MCF 10A (cell line): ENCODE data around the gene FRMD4B. TPM values are rescaled to one million over a fixed set of nuclear protein-coding genes. Genes with fewer than 3 reads are reported as not detected.

Experiments
- BruUV-seq: library from RNA; stranded (reverse); fragments of 400-500 nt; replicated peaks from 2 replicates; lab custom pipeline; 2021; lab: Mats Ljungman, UMichigan
- CTCF ChIA-PET: fragments of 300-600 bp; sonication (Branson Sonifier 250); formaldehyde crosslinking; extraction: SDS; loops from one replicate; lab custom pipeline; 2021; ENCODE audit warnings: antibody characterized with exemption, inconsistent platforms; lab: Yijun Ruan, JAX
- POLR2A ChIA-PET: fragments of 300-600, 350-650 bp; sonication (Branson Sonifier 250); formaldehyde crosslinking; extraction: SDS; loops from one replicate; lab custom pipeline; 2020; ENCODE audit warnings: antibody characterized with exemption, inconsistent platforms; lab: Yijun Ruan, JAX
- DNase-seq: peaks from one replicate; pipeline ENCODE4 v3.0.0-alpha.2; 2018; ENCODE audit not compliant: unreplicated experiment
- H3K27ac Mint-ChIP-seq: one replicate; pipeline ENCODE4 v1.8.0; 2022; ENCODE audit warnings: mild to moderate bottlenecking, low read depth, mixed read lengths; ENCODE audit not compliant: unreplicated experiment
- H3K27me3 Mint-ChIP-seq: one replicate; pipeline ENCODE4 v1.8.0; 2022; ENCODE audit warnings: mixed read lengths; ENCODE audit not compliant: insufficient read depth, unreplicated experiment
- H3K36me3 Mint-ChIP-seq: one replicate; pipeline ENCODE4 v1.8.0; 2022; ENCODE audit warnings: mild to moderate bottlenecking, moderate library complexity, mixed read lengths; ENCODE audit not compliant: insufficient read depth, unreplicated experiment
- H3K4me1 Mint-ChIP-seq: one replicate; pipeline ENCODE4 v1.8.0; 2022; ENCODE audit warnings: mixed read lengths; ENCODE audit not compliant: insufficient read depth, unreplicated experiment
- H3K4me3 Mint-ChIP-seq: one replicate; pipeline ENCODE4 v1.8.0; 2022; ENCODE audit warnings: mild to moderate bottlenecking, moderate library complexity, mixed read lengths; ENCODE audit not compliant: unreplicated experiment
- H3K9me3 Mint-ChIP-seq: one replicate; pipeline ENCODE4 v1.8.0; 2022; ENCODE audit warnings: mixed read lengths; ENCODE audit not compliant: unreplicated experiment
- intact Hi-C: fragments of 100-400 bp; cut with micrococcal nuclease; formaldehyde crosslinking; loops from 2 replicates; pipeline ENCODE4 v1.14.1; 2022
- total RNA-seq: library from RNA; stranded (reverse); gene quantifications from 2 replicates; pipeline ENCODE4 v1.2.3, GENCODE V29; 2022
- TF ChIP-seq, protein P1 (sequence below): fragments of 200-600 bp; IDR thresholded peaks from one replicate; pipeline ENCODE4 v1.8.0; 2022; ENCODE audit warnings: antibody characterized with exemption, mild to moderate bottlenecking; ENCODE audit not compliant: unreplicated experiment

The FRMD4B gene
- total RNA-seq, 1 experiment from 2014 or later, result 39.0 TPM

DNA sequence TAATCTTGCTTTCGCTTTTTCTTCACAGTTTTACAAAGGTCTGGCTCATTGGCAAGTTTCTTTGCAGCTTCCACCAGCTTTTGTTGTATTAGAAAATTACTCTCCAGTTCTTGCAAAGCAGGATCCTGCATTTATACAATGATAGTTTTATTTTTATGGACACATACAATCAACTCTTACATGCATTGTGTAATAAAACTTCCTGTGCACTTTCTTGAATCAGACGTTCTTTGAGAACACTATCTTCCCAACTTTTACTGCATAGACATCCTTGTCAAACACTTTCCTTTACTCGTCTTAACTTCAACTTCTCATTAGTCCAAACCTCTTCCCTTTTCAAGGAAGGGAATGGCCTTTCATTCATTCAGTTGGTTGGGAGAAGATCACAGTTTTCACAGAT, 192.1 kb downstream of the FRMD4B start:
- Mint-ChIP-seq H3K9me3 (no peaks in the 10 kb centered on the region), H3K27ac (no peak overlapping the region), H3K4me1 (no peaks in the 10 kb centered on the region), H3K27me3 (no peaks in the 10 kb centered on the region), H3K36me3 (peaks cover 73% of the 10 kb centered on the region), H3K4me3 (no peak overlapping the region)
- DNase-seq, result no peak
- TF ChIP-seq, protein P1, sequence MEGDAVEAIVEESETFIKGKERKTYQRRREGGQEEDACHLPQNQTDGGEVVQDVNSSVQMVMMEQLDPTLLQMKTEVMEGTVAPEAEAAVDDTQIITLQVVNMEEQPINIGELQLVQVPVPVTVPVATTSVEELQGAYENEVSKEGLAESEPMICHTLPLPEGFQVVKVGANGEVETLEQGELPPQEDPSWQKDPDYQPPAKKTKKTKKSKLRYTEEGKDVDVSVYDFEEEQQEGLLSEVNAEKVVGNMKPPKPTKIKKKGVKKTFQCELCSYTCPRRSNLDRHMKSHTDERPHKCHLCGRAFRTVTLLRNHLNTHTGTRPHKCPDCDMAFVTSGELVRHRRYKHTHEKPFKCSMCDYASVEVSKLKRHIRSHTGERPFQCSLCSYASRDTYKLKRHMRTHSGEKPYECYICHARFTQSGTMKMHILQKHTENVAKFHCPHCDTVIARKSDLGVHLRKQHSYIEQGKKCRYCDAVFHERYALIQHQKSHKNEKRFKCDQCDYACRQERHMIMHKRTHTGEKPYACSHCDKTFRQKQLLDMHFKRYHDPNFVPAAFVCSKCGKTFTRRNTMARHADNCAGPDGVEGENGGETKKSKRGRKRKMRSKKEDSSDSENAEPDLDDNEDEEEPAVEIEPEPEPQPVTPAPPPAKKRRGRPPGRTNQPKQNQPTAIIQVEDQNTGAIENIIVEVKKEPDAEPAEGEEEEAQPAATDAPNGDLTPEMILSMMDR, result no peak
- no TSS peak for BruUV-seq
- ChIA-PET CTCF (interaction anchor here (0.6 to 2.1 kb wide), 7 partner anchors 15 to 232 kb away, joined by 3 to 10 read pairs (median 3); no protein-coding TSS in a partner anchor), POLR2A (interaction anchor here (0.6 to 1.3 kb wide), 3 partner anchors 12 to 1655 kb away, joined by 3 read pairs; no protein-coding TSS in a partner anchor)
- intact Hi-C loops, result no loop called here

DNA sequence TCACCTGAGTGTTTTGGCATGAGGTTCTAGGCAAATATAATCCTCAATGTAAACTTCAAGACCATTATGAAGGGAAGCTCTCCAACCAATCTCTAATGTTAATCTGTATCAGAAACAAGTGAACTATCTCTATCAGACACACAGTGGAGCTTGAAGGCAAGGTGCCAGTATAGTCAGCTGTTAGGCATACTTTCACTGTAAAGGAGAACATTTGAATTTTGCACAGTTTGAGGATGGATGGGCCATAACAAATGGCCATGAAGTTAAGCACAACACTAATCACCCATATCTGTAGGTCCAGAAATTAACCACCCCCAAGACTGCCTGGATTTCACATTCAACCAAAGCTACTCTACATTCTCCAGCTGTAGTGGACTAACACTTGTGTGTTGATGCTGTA, 194.4 kb downstream of the FRMD4B start:
- Mint-ChIP-seq H3K36me3 (peaks cover 85% of the 10 kb centered on the region), H3K9me3 (no peaks in the 10 kb centered on the region), H3K27ac (no peak overlapping the region), H3K4me1 (no peaks in the 10 kb centered on the region), H3K4me3 (no peak overlapping the region), H3K27me3 (no peaks in the 10 kb centered on the region)
- intact Hi-C loops, result no loop called here
- no TSS peak for BruUV-seq
- ChIA-PET CTCF (interaction anchor here (0.6 to 1.9 kb wide), 7 partner anchors 9 to 599 kb away, joined by 3 to 12 read pairs (median 4); no protein-coding TSS in a partner anchor), POLR2A (interaction anchor here (0.9 kb wide), 1 partner anchor 102 kb away, joined by 4 read pairs; no protein-coding TSS in a partner anchor)
- TF ChIP-seq, protein P1, result no peak
- DNase-seq, result no peak

DNA sequence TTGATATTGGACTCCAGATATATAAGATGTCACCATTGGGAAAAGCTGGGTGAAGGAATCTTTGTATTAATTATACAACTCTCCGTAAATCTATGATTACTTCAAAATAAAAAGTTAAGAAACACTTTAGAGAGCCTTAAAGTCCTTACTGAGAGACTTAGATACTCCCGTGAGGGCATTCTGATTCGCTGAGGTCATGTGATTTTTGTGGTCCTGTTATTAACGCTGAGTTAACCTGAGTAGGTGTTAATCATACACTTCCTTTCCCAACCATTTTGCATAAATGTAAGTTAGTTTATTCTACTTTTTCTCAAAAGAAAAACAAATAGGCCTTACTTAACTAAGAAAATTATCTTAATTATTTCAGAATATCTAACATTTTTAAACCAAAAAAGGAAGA, 196.4 kb downstream of the FRMD4B start:
- no peak overlapping the region for H3K27ac Mint-ChIP-seq
- no peaks in the 10 kb centered on the region for H3K9me3 Mint-ChIP-seq
- H3K4me3 Mint-ChIP-seq, result no peak overlapping the region
- no peak for DNase-seq
- intact Hi-C loops, result no loop called here
- CTCF ChIA-PET, result interaction anchor here (0.7 to 1.5 kb wide), 3 partner anchors 12 to 117 kb away, joined by 3 to 4 read pairs (median 3); no protein-coding TSS in a partner anchor
- no peaks in the 10 kb centered on the region for H3K27me3 Mint-ChIP-seq
- BruUV-seq, result no TSS peak
- POLR2A ChIA-PET, result no interaction called here
- no peaks in the 10 kb centered on the region for H3K4me1 Mint-ChIP-seq
- TF ChIP-seq, protein P1, result no peak
- H3K36me3 Mint-ChIP-seq, result peaks cover 85% of the 10 kb centered on the region

DNA sequence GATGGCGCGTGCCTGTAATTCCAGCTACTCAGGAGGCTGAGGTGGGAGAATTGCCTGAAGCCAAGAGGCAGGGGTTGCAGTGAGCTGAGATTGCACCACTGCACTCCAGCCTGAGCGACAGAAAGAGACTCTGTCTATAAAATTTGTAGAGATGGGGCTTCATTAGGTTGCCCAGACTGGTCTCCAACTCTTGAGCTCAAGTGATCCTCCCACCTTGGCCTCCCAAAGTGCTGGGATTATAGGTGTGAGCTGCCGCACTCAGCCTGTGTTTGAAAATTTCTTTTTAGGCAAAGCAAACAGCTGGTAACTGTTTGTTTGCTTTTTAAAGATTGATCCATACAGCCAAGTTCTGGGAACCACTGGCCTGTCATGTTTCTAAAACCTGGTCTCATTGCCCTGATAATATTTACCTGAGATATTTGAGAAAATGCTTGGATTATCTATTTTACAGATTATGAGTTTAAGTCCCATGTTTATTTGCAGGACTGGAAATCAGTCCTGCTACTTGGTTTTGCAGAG, 199.3 kb downstream of the FRMD4B start:
- Mint-ChIP-seq H3K4me1 (peaks cover 12% of the 10 kb centered on the region), H3K9me3 (no peaks in the 10 kb centered on the region), H3K27me3 (no peaks in the 10 kb centered on the region), H3K4me3 (no peak overlapping the region), H3K27ac (no peak overlapping the region), H3K36me3 (peaks cover 73% of the 10 kb centered on the region)
- intact Hi-C loops, result no loop called here
- BruUV-seq, result no TSS peak
- CTCF ChIA-PET, result interaction anchor here (0.6 to 2.2 kb wide), 4 partner anchors 24 to 594 kb away, joined by 3 to 7 read pairs (median 4); no protein-coding TSS in a partner anchor
- POLR2A ChIA-PET, result no interaction called here
- DNase-seq, result no peak
- TF ChIP-seq, protein P1, result no peak
